Activated CD8-positive, alpha-beta memory T cell treated with anti-CD3 and anti-CD28 coated beads for 36 hours (primary cell): ENCODE data around the gene ZNF555. TPM values are rescaled to one million over a fixed set of nuclear protein-coding genes. Genes with fewer than 3 reads are reported as not detected.
"Not testable (repeated sequence)": the region's sequence is repeated elsewhere in the genome, so short reads cannot be mapped to it uniquely, and the experiment has no call there.

Experiments
- CTCF ChIA-PET: fragments of 350-600 bp; sonication (Branson Sonifier 250); formaldehyde crosslinking; loops from one replicate; lab custom pipeline; 2021; ENCODE audit warnings: antibody characterized with exemption; lab: Charles Lee
- POLR2A ChIA-PET: fragments of 350-600 bp; sonication (Branson Sonifier 250); formaldehyde crosslinking; loops from one replicate; lab custom pipeline; 2021; ENCODE audit warnings: antibody characterized with exemption; lab: Charles Lee
- total RNA-seq, 2 experiments: library from RNA; stranded (reverse); gene quantifications; one replicate each; pipeline ENCODE4 v1.2.3, GENCODE V29; 2021

The ZNF555 gene
- total RNA-seq, 2 experiments from 2014 or later: 2.1 to 2.3 TPM

GRCh38 chr19:2854849-2855248 is 13.6 kb downstream of the ZNF555 start:
- CTCF ChIA-PET: no interaction called here

DNA sequence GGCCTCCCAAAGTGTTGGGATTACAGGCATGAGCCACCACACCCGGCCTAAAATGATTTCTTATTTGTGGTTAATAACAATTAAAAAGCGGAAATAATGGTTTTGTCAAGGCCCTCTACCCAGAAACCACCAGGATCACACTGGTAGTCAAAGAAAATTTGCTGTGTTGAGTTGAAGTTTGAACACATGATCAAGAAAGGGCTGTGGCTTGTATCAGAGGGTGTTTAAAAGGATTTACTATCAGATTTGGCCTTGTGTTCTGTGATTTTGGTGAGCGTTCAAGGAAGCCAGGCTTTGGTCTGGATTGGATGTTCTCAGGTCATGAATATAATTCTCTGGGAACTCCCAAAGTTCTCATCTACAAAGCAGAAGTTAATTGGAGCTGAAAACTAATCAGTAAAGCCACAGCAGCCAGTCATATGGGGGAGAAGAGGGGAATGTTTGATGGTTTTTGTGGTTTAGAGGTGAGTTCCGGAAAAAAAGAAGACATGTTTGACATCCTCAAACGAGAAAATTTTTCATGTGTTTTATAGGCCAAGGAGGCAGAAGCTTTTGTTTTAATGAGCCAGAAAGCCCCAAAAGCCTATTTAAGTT is 15.3 kb downstream of the ZNF555 start:
- POLR2A ChIA-PET: no interaction called here
- CTCF ChIA-PET: no interaction called here

More at GRCh38 chr19:2854849-2855248, 13.6 kb downstream of the ZNF555 start:
- POLR2A ChIA-PET: no interaction called here

DNA sequence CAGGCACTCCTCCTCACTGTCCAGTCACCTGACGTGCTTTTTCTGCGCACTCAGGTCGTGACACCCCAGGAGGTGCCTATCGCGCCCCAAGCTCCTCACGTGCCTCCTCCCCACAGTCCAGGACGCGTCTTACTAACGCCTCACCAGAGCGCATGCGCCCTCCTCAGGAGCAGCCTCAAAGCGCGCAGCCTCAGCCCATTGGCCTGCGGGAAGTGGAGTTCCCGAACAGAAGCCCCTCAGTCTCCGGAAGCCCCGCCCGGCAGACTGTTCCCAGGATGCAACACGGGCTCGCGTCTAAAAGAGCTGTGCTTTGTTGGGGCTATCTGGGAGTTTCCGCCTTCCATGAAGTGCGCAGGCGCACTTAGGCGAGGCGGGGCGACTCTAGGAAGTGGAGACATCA is 17.6 kb downstream of the ZNF555 start:
- ChIA-PET POLR2A (no interaction called here), CTCF (no interaction called here)

- ChIA-PET POLR2A (no interaction called here), CTCF (no interaction called here)
Measured at GRCh38 chr19:2863816-2864215, 22.5 kb downstream of the ZNF555 start.

- ChIA-PET POLR2A (no interaction called here), CTCF (interaction anchor here (1.6 kb wide), 1 partner anchor 217 kb away, joined by 4 read pairs; no protein-coding TSS in a partner anchor)
Measured at GRCh38 chr19:2865334-2866100, 24.2 kb downstream of the ZNF555 start.

- ChIA-PET POLR2A (no interaction called here), CTCF (interaction anchor here (1.6 kb wide), 1 partner anchor 218 kb away, joined by 4 read pairs; no protein-coding TSS in a partner anchor)
Measured at GRCh38 chr19:2866495-2867024, 25.3 kb downstream of the ZNF555 start.

GRCh38 chr19:2867025-2867991 is 26.0 kb downstream of the ZNF555 start, which contains the start of gene ZNF556:
Gene ZNF556 (plus strand): TSS chr19:2867335. CDS start chr19:2867422, 87 bp downstream.
- ChIA-PET CTCF (no interaction called here), POLR2A (no interaction called here)

DNA sequence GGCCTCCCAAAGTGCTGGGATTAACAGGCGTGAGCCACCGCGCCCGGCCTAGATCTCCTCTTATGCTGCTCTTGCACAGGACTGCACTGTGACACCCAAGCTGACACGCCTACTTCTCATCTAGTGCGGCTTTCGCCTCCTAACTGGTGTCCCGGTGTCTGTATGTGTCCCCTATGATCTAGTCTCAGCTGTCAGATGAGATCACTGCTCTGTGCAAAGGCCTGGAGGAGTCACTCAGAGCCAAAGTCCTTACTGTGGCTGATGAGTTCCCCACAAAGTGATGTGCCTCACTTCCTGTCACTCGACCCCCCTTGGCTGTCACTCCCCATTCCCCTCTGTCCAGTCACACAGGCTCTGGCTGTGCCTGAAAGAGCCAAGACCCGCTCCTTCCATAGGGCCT is 28.3 kb downstream of the ZNF555 start:
- ChIA-PET POLR2A (no interaction called here), CTCF (interaction anchor here (1.5 kb wide), 1 partner anchor 221 kb away, joined by 5 read pairs; no protein-coding TSS in a partner anchor)

DNA sequence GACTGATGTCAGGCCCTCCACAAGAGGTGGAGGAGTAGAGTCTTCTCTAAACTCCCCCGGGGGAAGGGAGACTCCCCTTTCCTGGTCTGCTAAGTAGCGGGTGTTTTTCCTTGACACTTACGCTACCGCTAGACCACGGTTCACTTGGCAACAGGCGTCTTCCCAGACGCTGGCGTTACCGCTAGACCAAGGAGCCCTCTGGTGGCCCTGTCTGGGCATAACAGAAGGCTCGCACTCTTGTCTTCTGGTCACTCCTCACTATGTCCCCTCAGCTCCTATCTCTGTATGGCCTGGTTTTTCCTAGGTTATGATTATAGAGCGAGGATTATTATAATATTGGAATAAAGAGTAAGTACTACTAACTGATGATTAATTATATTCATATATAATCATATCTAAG is 30.9 kb downstream of the ZNF555 start:
- POLR2A ChIA-PET: not testable (repeated sequence)
- CTCF ChIA-PET: interaction anchor here (0.7 to 1.6 kb wide), 3 partner anchors 117 to 224 kb away, joined by 4 to 10 read pairs (median 4); no protein-coding TSS in a partner anchor

GRCh38 chr19:2877398-2878331 is 36.4 kb downstream of the ZNF555 start:
- ChIA-PET CTCF (no interaction called here), POLR2A (interaction anchor here (0.8 kb wide), 1 partner anchor 1249 kb away, joined by 4 read pairs; no protein-coding TSS in a partner anchor)

- CTCF ChIA-PET: no interaction called here
- POLR2A ChIA-PET: no interaction called here
Measured at GRCh38 chr19:2883686-2884439, 42.6 kb downstream of the ZNF555 start.

DNA sequence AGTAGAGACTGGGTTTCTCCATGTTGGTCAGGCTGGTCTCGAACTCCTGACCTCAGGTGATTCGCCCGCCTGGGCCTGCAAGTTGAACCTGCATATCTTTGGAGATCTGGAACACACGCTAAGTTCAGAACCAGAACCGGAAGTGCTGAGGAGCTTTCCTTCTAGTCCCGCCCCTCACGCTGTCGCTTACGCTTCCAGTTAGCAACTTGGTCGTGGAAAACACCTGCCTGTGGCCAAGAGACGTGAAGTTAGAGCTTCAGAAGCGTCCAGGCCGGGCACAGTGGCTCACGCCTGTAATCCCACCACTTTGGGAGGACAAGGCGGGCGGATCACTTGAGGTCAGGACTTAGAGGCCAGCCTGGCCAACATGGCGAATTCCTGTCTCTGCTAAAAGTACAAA is 44.5 kb downstream of the ZNF555 start:
- CTCF ChIA-PET: no interaction called here
- POLR2A ChIA-PET: no interaction called here

- ChIA-PET CTCF (interaction anchor here (0.5 to 2.7 kb wide), 7 partner anchors 9 to 321 kb away, joined by 3 to 8 read pairs (median 4); partner anchors contain the start of gene ZNF554), POLR2A (no interaction called here)
Measured at GRCh38 chr19:2887391-2887914, 46.2 kb downstream of the ZNF555 start.

- CTCF ChIA-PET: interaction anchor here (1.5 to 2.7 kb wide), 2 partner anchors 46 to 69 kb away, joined by 3 to 7 read pairs; partner anchors contain the start of gene ZNF554
- POLR2A ChIA-PET: interaction anchor here (0.6 kb wide), 1 partner anchor 13 kb away, joined by 3 read pairs; the partner anchor contains the start of gene ZNF57
Measured at GRCh38 chr19:2888731-2889224, 47.5 kb downstream of the ZNF555 start.

DNA sequence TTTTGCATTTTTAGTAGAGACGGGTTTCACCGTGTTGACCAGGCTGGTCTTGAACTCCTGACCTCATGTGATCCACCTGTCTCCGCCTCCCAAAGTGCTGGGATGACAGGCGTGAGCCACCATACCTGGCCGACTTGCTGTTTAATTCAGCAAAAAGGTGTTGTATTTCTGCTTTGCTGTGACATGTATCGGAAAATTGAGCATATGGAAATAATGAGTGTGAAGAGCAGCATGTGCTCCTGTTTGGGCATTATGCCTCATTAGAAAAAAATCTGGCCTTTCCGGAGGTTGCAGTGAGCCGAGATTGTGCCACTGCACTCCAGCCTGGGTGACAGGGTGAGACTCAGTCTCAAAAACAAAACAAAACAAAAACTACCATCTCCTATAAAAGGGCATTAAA is 49.3 kb downstream of the ZNF555 start:
- POLR2A ChIA-PET: not testable (repeated sequence)
- CTCF ChIA-PET: interaction anchor here (0.5 to 0.6 kb wide), 3 partner anchors 72 to 499 kb away, joined by 3 to 4 read pairs (median 3); no protein-coding TSS in a partner anchor

- CTCF ChIA-PET: interaction anchor here (1.2 kb wide), 1 partner anchor 9 kb away, joined by 5 read pairs; no protein-coding TSS in a partner anchor
- POLR2A ChIA-PET: no interaction called here
Measured at GRCh38 chr19:2896694-2897093, 55.4 kb downstream of the ZNF555 start.
